ENCODE data around the gene S100A1. TPM values are rescaled to one million over a fixed set of nuclear protein-coding genes. Genes with fewer than 3 reads are reported as not detected.

S100A1 gene
- total RNA-seq, 1 experiment from 2014 or later, result 1.3 TPM

DNA sequence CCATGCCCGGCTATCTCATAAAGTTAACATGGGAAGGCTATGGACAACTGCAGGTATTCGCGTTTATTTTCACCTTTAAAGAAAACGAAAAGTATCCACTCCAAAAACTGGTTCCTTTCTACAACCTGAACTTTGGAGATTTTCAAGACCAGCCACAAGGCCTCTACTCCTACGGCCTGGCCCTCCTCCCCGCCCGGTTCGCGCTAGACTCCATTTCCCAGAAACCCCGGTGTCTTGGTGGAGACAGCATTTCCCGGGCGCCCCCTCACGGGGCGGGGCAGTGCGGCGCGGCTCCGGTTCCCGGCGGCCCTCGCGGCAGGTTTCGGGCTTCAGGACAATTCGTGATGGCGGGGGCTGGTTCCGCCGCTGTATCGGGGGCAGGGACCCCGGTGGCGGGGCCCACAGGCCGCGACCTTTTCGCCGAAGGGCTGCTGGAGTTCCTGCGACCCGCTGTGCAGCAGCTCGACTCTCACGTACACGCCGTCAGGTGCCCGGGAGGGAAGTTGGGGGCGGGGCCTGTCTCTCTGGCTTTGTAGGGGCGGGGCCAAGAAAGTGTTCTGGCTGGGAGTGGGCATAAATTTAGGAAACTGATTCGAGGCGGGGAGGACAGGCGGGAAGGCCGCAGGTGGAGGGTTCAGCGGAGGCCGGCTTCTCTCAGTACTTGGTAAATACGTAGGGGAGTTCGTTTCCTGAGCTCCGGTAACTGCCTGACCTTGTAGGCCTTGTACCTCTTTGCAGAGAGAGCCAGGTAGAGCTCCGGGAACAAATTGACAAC lies 30.4 kb downstream of the S100A1 start, which contains the start of gene SNAPIN:
Gene SNAPIN (plus strand): TSS at position 304 of the 775 bp plus-strand sequence. CDS start 41 bp downstream, at position 345.
- Mint-ChIP-seq H3K36me3 (peaks cover 34% of the 10 kb centered on the region), H3K4me1 (peaks cover 8% of the 10 kb centered on the region), H3K9me3 (no peaks in the 10 kb centered on the region), H3K27me3 (ENCODE audit: low read depth) (peaks cover 2% of the 10 kb centered on the region; the same call in 1 of the 2 replicates), H3K27ac (peak within 1 kb of the TSS; percentile 88), H3K4me3 (peak within 1 kb of the TSS; percentile 92)
- ChIA-PET POLR2A (interaction anchor here (0.6 to 2.4 kb wide), 3 partner anchors 9 to 25 kb away, joined by 3 to 11 read pairs (median 3); partner anchors contain the start of gene CHTOP), CTCF (interaction anchor here (0.6 to 1.4 kb wide), 5 partner anchors 31 to 310 kb away, joined by 3 to 6 read pairs (median 5); partner anchors contain the start of genes PGLYRP4 and S100A13)
- ATAC-seq, result peak; percentile 94
- peak; percentile 92 for DNase-seq (ENCODE audit: low spot score)
- TF ChIP-seq, protein P1, sequence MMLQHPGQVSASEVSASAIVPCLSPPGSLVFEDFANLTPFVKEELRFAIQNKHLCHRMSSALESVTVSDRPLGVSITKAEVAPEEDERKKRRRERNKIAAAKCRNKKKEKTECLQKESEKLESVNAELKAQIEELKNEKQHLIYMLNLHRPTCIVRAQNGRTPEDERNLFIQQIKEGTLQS (CRISPR knock-in tag; conservative IDR thresholded peaks at IDR 0.05), result no peak
- TF ChIP-seq TEAD1 (CRISPR knock-in tag; IDR thresholded peaks at IDR 0.05), result no peak
- TF ChIP-seq, protein P2, sequence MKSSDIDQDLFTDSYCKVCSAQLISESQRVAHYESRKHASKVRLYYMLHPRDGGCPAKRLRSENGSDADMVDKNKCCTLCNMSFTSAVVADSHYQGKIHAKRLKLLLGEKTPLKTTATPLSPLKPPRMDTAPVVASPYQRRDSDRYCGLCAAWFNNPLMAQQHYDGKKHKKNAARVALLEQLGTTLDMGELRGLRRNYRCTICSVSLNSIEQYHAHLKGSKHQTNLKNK (CRISPR knock-in tag; IDR thresholded peaks at IDR 0.05), result no peak
- no peak for TF ChIP-seq CREM (CRISPR knock-in tag; IDR thresholded peaks at IDR 0.05)
- TF ChIP-seq, protein P3, sequence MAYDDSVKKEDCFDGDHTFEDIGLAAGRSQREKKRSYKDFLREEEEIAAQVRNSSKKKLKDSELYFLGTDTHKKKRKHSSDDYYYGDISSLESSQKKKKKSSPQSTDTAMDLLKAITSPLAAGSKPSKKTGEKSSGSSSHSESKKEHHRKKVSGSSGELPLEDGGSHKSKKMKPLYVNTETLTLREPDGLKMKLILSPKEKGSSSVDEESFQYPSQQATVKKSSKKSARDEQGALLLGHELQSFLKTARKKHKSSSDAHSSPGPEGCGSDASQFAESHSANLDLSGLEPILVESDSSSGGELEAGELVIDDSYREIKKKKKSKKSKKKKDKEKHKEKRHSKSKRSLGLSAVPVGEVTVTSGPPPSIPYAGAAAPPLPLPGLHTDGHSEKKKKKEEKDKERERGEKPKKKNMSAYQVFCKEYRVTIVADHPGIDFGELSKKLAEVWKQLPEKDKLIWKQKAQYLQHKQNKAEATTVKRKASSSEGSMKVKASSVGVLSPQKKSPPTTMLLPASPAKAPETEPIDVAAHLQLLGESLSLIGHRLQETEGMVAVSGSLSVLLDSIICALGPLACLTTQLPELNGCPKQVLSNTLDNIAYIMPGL (CRISPR knock-in tag; IDR thresholded peaks at IDR 0.05), result 0 out of 2 replicates have a peak, but pooled peaks have one; percentile 45
- no peak for TF ChIP-seq CREB1 (CRISPR knock-in tag; IDR thresholded peaks at IDR 0.05)
- TF ChIP-seq RORB (CRISPR knock-in tag; IDR thresholded peaks at IDR 0.05), result no peak
- TF ChIP-seq, protein P4, sequence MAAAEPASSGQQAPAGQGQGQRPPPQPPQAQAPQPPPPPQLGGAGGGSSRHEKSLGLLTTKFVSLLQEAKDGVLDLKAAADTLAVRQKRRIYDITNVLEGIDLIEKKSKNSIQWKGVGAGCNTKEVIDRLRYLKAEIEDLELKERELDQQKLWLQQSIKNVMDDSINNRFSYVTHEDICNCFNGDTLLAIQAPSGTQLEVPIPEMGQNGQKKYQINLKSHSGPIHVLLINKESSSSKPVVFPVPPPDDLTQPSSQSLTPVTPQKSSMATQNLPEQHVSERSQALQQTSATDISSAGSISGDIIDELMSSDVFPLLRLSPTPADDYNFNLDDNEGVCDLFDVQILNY (CRISPR knock-in tag; IDR thresholded peaks at IDR 0.05), result peak; percentile 84
- TF ChIP-seq SMAD4 (CRISPR knock-in tag; IDR thresholded peaks at IDR 0.05), result no peak
- no peak for TF ChIP-seq NR3C1 (CRISPR knock-in tag; conservative IDR thresholded peaks at IDR 0.05; ENCODE audit: low read depth)
- no peak for TF ChIP-seq CBFB (CRISPR knock-in tag; IDR thresholded peaks at IDR 0.05; ENCODE audit: low read depth)
- TF ChIP-seq ZBTB21 (CRISPR knock-in tag; IDR thresholded peaks at IDR 0.05; ENCODE audit: borderline replicate concordance), result no peak
- TF ChIP-seq, protein P5, sequence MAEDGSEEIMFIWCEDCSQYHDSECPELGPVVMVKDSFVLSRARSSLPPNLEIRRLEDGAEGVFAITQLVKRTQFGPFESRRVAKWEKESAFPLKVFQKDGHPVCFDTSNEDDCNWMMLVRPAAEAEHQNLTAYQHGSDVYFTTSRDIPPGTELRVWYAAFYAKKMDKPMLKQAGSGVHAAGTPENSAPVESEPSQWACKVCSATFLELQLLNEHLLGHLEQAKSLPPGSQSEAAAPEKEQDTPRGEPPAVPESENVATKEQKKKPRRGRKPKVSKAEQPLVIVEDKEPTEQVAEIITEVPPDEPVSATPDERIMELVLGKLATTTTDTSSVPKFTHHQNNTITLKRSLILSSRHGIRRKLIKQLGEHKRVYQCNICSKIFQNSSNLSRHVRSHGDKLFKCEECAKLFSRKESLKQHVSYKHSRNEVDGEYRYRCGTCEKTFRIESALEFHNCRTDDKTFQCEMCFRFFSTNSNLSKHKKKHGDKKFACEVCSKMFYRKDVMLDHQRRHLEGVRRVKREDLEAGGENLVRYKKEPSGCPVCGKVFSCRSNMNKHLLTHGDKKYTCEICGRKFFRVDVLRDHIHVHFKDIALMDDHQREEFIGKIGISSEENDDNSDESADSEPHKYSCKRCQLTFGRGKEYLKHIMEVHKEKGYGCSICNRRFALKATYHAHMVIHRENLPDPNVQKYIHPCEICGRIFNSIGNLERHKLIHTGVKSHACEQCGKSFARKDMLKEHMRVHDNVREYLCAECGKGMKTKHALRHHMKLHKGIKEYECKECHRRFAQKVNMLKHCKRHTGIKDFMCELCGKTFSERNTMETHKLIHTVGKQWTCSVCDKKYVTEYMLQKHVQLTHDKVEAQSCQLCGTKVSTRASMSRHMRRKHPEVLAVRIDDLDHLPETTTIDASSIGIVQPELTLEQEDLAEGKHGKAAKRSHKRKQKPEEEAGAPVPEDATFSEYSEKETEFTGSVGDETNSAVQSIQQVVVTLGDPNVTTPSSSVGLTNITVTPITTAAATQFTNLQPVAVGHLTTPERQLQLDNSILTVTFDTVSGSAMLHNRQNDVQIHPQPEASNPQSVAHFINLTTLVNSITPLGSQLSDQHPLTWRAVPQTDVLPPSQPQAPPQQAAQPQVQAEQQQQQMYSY (CRISPR knock-in tag; IDR thresholded peaks at IDR 0.05), result no peak
- TF ChIP-seq, protein P6, sequence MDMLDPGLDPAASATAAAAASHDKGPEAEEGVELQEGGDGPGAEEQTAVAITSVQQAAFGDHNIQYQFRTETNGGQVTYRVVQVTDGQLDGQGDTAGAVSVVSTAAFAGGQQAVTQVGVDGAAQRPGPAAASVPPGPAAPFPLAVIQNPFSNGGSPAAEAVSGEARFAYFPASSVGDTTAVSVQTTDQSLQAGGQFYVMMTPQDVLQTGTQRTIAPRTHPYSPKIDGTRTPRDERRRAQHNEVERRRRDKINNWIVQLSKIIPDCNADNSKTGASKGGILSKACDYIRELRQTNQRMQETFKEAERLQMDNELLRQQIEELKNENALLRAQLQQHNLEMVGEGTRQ (CRISPR knock-in tag; IDR thresholded peaks at IDR 0.05), result peak; percentile 38; the same call in 1 of the 2 replicates
- no peak for TF ChIP-seq SOX15 (CRISPR knock-in tag; IDR thresholded peaks at IDR 0.05)
- TF ChIP-seq, protein P7, sequence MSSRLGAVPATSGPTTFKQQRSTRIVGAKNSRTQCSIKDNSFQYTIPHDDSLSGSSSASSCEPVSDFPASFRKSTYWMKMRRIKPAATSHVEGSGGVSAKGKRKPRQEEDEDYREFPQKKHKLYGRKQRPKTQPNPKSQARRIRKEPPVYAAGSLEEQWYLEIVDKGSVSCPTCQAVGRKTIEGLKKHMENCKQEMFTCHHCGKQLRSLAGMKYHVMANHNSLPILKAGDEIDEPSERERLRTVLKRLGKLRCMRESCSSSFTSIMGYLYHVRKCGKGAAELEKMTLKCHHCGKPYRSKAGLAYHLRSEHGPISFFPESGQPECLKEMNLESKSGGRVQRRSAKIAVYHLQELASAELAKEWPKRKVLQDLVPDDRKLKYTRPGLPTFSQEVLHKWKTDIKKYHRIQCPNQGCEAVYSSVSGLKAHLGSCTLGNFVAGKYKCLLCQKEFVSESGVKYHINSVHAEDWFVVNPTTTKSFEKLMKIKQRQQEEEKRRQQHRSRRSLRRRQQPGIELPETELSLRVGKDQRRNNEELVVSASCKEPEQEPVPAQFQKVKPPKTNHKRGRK (CRISPR knock-in tag; IDR thresholded peaks at IDR 0.05; ENCODE audit: borderline replicate concordance), result no peak
- TF ChIP-seq, protein P8, sequence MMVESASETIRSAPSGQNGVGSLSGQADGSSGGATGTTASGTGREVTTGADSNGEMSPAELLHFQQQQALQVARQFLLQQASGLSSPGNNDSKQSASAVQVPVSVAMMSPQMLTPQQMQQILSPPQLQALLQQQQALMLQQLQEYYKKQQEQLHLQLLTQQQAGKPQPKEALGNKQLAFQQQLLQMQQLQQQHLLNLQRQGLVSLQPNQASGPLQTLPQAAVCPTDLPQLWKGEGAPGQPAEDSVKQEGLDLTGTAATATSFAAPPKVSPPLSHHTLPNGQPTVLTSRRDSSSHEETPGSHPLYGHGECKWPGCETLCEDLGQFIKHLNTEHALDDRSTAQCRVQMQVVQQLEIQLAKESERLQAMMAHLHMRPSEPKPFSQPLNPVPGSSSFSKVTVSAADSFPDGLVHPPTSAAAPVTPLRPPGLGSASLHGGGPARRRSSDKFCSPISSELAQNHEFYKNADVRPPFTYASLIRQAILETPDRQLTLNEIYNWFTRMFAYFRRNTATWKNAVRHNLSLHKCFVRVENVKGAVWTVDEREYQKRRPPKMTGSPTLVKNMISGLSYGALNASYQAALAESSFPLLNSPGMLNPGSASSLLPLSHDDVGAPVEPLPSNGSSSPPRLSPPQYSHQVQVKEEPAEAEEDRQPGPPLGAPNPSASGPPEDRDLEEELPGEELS (CRISPR knock-in tag; IDR thresholded peaks at IDR 0.05), result no peak
- TF ChIP-seq ZNF396 (CRISPR knock-in tag; IDR thresholded peaks at IDR 0.05; ENCODE audit: borderline replicate concordance), result no peak
- TF ChIP-seq NFYB (CRISPR knock-in tag; conservative IDR thresholded peaks at IDR 0.05; ENCODE audit: low read depth), result no peak
- TF ChIP-seq SP1 (CRISPR knock-in tag; conservative IDR thresholded peaks at IDR 0.05), result peak; percentile 78
- peak; percentile 21; the same call in 1 of the 2 replicates for TF ChIP-seq FOXK1 (CRISPR knock-in tag; IDR thresholded peaks at IDR 0.05)
